Dedifferentiated amniotic fluid mesenchymal stem cell (primary cell): ENCODE results near the gene BICDL1.
"Not testable (repeated sequence)": the region's sequence is repeated elsewhere in the genome, so short reads cannot be mapped to it uniquely, and the experiment has no call there.

Experiments
- DNase-seq: peaks from one replicate; pipeline ENCODE4 v3.0.0-alpha.2; 2016; ENCODE audit errors: extremely low spot score

BICDL1 gene

DNA sequence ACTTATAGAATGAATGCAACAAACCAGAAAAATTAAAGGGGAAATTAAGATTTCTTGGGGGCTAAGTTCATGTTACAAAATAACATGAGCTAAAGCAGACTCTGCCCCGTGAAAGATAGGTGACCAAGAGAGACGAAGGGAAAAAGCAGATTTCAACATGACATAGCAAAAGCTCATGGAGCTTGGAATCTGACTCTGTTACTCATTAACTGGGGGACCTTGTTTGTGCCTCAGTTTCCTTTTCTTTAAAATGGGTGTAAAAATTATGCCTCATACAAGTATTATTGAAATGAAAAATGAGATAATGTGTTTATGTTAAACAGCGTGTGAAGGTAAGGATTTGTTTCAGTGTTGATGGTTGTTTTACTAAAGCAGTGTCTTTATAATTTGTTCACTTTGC is 11.5 kb downstream of the BICDL1 start:
- DNase-seq = no peak

DNA sequence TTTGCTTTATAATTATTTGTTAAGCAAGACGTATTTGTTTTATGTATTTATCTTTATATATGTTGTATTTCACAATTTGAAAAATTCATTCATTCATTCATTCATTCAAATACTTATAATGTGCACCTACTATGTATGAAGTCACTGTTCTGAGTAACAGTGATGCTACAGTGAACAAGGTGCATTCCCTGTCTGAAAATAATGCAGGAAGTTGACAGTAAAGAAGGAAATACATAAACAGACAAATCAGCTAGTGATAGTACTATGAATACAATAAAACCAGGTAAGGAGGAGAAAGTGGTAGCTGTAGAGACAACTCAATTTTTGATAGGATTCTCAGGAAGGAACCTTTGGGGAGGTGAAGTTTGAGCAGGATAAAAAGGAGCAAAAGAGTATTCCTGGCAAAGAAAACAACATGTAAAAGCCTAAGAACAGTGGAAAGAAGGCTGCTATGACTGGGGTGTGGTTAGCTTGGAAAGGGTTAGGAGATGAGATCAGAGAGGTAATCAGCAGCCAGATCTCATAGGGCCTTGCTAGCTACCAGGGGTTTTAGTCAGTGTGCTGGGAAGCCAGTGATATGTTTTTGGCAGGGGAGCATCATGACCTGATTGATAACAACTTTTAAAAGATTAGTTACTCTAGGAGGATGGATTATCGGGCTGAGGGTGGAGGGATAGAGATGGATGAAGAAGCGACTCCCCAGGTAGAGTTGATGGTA is 17.4 kb downstream of the BICDL1 start:
- DNase-seq = no peak

DNA sequence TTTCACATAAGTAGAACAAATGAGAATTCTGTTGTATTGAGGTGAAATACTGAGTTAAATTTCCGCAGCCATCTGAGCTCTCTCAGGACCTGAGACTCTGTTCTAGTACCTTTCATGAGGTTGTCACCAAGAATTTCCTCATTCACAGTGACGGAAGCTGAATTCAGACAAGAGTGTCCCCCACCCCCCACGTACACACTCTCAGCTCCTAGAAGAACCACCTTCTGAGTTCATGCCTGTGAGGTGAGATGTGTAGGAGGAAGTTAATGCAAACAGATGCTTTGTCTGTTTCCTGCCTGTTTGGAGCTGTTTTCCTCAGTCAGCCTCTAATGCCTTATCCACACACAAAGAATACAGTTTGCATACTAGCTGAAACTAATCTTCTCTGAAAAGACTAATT is 18.2 kb downstream of the BICDL1 start:
- no peak for DNase-seq

DNA sequence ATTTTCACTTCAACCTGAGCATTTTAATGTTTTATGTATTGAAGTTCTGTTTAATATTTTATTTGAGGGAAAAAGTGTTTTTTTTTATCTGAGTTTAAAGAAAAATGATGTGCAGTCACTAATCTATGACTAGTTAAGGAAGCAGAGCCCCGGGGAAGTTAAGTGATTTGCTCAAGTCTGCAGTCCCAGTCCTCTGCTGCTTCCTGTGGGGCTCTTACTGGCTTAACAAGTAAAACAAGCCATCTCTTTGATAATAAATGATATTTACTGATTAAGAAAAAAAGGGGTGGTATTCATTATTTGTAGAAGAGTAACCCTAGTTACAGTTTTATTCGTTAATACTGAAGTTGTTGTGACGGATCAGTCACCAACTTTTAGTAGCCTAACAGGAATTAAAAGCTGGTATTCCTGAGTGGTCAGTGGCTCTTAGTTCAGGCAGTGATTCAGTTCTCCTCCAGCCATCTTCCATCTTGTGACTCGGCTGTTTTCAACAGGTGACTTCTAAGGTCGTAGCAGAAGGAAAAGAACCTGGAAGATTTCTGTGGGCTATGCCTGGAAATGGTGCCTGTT is 21.7 kb downstream of the BICDL1 start:
- DNase-seq = no peak

DNA sequence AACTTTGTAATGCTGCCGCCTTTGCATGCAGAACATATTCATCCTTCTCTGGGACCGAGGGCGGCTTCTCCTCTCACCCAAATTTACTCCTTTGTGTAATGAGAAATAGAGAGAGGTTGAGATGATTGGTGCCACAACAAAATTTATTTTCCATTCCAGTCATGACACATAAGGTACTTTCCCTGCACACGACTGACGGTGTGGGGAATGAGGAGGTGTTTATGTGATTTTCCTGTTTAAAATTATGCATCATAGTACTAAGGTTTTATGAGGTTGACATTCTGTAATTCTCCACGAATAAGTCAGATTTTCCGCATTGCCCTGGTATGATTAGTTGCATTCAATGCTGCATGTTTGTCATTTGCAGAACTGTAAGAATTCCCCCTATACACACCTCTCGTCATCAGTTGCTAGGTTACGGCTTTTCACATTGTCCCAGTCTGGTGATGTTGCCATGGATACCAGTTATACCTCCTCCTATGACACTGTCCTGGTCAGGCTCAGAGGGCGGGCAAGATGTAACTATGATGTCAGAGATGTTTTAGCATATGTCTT is 23.1 kb downstream of the BICDL1 start:
- no peak for DNase-seq

DNA sequence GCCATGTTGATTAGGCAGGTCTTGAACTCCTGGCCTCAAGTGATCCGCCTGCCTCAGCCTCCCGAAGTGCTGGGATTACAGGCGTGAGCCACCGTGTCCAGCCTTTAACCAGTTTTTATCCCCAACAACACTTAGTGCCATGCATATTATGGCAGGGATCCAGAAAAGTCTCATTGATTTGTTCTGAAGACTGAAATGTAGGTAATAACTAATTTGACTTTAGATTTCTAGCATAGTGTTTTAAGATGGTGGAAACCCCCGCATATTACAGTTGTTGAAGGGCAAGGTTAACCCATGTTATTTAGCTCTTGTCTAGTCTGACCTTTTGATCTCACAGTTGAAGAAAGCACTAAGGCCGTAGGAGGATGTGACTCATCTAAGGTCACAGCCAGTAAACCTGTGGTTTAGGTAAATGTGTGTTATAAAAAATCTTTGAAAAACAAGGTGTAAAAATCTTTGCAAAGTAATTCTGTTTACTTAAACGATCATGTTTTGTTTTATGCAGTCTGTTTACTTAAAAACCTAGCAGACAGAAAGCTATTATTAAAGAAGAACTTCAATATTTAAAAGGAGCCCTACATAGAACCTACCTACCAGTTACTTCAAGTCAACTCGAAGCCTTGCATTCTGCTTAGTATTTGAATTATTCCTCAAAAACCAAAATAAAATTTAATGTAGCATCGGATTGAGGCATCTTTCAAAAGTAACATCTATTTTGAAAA is 24.8 kb downstream of the BICDL1 start:
- no peak for DNase-seq

DNA sequence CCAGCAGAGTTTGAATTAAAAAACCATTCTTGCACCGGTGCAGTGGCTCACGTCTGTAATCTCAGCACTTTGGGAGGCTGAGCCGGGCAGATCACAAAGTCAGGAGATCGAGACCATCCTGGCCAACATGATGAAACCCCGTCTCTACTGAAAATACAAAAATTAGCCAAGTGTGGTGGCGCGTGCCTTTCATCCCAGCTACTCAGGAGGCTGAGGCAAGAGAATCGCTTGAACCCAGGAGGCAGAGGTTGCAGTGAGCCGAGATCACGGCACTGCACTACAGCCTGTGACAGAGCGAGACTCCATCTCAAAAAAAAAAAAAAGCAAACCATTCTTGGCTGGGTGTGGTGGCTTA is 25.3 kb downstream of the BICDL1 start:
- not testable (repeated sequence) for DNase-seq

DNA sequence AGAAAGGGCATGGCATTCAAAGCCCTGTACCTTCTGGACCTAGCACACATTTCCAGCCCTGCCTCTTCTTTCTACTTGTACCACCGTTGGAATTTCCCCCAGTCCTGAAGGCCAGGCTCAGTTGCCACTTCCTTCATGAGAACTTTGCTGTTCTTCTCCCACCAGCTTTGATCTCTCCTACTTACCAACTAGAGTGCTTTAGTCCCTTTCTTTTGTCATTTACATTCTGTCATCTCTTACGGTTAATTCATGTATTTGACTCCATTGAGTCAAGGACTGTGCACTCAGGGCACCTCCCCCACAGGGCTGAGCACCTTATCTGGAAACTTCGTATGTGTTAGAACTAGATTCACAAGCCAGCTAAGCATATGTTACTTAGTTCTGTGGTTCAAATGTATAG is 26.3 kb downstream of the BICDL1 start:
- no peak for DNase-seq

DNA sequence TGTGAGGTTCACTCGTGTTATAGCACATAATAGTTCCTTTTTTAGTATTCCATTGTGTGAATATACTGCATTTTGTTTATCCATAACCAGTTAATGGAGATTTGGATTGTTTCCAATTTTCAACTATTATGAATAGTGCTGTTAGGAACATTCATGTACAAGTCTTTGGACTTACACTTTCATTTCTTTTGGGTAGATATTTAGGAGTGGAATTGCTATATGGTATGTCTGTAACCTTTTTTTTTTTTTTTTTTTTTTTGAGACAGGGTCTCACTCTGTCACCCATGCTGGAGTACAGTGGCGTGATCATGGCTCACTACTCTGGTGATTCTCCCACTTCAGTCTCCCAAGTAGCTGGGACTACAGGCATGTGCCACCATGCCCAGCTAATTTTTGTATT is 27.2 kb downstream of the BICDL1 start:
- not testable (repeated sequence) for DNase-seq

DNA sequence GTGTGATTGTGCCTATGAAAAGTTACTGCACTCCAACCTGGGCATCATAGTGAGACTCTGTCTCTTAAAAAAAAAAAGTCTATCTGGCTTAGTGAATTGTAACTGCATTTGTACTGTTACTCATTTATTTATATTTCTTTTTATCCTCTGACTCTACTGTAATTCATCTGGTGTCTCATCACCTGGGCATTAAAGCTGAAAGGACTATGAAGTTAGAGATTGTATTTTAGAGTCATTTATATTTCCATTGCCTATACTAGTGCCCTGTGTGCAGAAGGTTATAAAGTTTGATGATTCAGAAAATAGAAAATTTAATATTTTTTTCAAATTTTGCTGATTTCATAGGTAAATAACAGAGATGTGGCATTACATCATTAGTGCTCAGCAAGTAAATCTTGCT is 30.2 kb downstream of the BICDL1 start:
- DNase-seq = no peak

DNA sequence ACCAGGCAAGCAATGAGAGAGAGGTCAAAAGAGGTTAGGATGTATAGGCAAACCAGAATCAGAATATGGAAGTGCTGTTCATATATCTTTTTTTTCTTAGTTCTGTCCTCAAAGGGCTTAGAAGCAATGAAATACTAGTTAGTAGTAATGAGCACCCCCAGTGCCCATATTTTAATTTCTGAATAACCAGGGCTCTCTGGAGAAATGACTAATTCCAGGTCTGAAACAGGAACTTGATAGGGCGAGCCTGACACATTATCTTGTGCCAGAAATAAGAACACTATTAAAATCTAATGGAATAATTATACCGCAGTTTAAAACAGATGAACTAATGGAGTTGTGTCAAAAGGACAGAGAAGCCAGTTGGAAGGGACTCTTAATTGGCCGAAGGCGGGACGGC is 30.9 kb downstream of the BICDL1 start:
- DNase-seq = no peak

DNA sequence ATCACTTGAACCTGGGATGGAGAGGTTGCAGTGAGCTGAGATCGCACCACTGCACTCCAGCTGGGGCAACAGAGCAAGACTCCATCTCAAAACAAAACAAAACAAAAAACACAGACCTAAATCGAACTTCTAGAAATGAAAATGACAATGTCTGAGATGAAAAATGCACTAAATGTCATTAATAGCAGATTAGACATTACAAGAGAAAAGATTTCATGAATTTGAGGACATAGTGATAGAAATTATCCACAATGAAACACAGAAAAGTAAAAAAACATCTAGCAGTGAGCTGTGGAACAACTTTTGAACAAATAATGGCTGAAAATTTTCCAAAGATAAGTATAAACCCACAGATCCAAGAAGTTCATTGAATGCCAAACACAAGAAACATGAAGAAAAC is 35.2 kb downstream of the BICDL1 start:
- no peak for DNase-seq

DNA sequence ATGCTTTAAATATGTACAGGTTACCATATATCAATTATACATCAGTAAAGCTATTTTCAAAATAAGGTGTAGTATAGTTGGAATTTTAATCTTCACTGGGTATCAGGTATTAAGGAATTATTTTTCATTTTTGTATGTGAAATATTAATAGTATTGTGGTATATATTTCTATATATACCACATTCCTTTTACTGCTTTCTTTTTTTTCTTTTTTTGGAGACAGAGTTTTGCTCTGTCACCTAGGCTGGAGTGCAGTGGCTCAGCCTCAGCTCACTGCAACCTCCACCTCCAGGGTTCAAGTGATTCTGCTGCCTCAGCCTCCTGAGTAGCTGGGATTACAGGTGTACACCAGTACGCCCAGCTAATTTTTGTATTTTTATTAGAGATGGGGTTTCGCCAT is 36.6 kb downstream of the BICDL1 start:
- DNase-seq = no peak

DNA sequence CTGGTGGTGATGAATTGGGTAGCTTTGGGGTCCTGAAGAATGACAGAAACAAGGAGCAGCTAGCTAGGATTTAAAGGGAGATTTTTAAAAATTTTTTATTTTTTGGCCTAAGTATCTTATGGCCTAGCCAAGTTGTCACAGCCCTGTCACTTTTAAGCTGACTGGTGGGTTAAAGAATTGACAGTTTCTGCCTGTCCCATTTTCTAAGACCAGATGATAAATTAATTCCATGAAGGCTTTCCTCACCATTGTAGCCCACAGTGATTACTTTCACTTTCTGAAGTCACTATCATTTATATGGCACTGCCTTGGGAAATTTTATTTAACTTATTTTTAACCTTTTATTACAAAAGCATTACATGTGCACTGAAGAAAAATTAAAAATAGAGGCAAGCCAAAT is 43.2 kb downstream of the BICDL1 start:
- DNase-seq = no peak

DNA sequence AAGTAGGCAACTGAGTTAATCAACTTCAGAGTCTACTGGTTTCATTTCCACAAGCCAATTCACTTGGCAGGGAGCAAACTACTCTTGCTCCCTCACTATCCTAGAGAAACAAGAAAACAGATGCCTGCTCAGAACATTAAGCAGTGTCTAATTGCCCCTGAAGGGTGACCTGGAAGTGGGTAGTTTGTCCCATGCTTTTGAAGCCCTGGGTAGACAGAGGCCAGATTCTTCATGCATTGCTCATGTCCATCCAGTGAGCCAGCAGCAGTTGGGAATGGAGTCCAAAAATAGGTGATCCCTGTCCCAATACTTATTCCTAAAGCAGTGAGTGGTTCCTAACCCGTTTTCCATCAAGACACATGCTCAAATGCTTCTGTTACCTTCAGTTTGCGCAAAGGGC is 48.8 kb downstream of the BICDL1 start:
- DNase-seq = no peak

DNA sequence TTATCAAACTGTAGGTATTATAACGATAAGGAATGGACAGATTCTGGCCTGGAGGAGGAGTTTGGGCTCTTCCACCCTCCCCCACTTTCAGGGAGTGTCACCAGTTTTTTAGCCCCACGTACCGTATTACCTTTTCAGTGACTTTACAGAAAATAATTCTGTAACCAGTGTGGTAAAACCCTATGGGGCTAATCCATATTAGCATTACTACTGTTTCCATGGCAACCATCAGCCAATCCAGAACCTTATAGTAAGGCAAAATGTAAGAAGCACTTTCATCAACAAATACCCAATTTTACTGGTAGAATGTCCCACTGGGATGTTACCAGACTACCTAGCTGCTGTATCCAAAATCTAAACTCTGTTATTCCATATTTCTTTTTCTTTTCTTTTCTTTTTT is 50.7 kb downstream of the BICDL1 start:
- no peak for DNase-seq

DNA sequence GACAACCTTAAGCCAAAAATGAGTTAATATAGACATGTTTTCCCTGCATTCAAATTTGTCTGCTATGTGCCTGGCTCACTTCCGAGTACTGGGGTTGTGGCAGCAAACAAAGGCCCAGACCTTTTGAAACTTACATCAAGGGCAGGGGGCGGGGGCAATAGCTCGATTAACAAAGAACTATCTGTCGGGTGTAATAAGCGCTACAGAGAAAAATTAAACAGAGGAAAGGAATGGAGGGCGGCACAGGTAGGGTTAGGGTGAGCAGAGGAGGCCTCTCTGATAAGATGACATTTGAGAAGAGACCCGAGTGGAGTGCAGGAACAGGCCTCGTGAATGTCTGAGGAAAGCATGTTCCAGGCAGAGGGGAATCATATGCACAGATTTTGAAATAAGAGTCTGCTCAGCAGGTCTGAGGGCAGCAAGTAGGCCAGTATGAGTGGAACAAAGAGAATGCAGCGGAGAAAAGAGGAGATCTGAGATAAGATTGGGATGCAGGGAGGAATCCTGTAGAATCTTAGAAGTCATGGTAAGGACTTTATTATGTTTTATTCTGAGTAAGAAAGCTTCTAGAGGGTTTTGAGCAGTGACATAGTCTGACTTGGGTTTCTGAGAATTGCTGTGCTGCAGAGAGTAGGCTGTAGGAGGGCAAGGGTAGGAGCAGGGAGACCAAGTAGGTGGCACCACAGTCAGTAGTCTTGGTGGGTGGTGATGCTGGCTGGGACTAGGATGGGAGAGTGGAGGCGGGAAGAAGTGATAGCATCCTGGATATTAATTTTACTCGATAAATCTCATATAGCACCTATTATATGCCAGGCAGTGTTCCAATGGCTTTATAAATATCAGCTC is 52.6 kb downstream of the BICDL1 start:
- DNase-seq = no peak

DNA sequence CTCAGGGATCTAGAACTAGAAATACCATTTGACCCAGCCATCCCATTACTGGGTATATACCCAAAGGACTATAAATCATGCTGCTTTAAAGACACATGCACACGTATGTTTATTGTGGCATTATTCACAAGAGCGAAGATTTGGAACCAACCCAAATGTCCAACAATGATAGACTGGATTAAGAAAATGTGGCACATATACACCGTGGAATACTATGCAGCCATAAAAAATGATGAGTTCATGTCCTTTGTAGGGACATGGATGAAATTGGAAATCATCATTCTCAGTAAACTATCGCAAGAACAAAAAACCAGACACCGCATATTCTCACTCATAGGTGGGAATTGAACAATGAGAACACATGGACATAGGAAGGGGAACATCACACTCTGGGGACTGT is 56.3 kb downstream of the BICDL1 start:
- DNase-seq = not testable (repeated sequence)

DNA sequence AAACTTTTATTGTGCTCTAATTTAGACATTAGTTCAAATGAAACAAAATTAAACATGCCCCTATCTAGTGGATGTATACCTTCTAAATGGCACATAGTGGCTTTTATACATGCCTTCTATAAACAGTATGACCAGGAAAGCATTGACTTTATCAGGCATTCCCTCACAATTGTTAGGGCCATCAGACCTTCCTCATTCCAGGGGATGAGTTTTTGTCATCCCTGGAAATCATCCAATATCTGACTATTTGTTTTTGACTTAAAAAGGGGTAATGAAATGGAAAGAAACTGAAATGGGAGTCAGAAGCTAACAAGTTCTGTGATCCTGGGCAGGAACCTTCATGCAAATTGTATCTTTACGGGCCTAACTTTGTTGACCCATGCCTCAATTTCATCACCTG is 58.0 kb downstream of the BICDL1 start:
- DNase-seq = no peak

DNA sequence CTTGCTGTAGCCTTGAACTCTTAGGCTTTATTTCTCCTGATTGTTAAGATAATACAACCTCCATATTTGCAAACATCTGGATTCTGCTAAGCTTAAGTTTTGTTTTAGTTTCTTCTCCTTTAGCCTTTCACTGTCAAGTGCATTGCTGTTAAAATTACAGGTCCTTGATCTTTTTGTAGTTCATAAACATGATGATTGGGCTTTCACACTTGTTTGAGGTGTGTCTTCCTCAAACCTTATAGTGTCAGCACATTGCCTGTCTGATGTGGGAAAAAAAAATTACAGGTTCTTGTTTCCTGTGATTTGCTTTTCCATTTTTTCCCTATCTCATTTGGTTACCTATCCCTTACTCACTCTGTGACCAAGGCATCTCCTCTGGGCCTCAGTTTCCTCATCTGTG is 59.2 kb downstream of the BICDL1 start:
- no peak for DNase-seq

DNA sequence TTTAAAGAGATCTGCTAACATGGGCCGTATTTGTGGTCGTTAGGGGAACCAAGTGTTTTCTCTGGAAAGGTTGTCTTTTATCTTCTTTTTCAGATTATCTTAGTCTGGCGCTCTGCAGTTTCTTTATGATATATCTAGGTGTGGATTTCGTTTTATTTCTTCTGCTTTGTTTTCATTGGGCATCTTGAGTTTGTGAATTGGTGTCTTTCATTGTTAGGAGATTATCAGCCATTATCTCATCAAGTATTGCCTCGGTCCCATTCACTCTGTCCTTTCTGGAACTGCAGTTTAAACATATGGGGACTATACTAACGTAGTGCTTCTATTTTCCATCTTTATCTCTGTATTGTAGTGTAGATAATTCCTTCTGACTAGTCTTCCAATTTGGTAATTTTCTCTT is 60.4 kb downstream of the BICDL1 start:
- no peak for DNase-seq

DNA sequence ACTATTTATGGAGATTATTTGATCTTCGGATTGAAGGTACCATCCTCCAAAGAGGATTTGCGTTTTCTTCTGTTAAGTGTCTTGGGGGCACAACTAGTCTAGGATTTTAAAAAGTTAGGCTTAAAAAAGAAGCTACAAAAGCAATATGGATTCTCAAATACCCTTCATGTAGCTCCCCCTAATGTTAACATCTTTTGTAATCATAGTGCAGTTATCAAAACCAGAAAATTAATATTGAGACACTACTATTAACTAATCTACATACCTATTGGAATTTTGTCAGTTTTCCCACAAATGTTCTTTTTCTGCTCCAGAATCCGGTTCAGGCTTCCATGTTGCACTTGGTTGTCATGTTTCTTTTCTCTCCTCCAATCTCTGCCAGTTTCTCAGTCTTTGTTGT is 62.5 kb downstream of the BICDL1 start:
- no peak for DNase-seq
